Heart left ventricle (tissue), 16 donors: Measurements from ENCODE around the gene CRYBB2. TPM values are rescaled to one million over a fixed set of nuclear protein-coding genes. Genes with fewer than 3 reads are reported as not detected.
"Not testable (repeated sequence)": the region's sequence is repeated elsewhere in the genome, so short reads cannot be mapped to it uniquely, and the experiment has no call there.

Experiments
- ATAC-seq, 4 donors: fragments of 200-7000 bp; cut with Tn5 transposase; one replicate each; pipeline ENCODE4 v1.9.1; 2020 to 2022; ENCODE audit warnings: moderate library complexity in 4 of 4, mild to moderate bottlenecking in 3 of 4, moderate number of reproducible peaks in 1 of 4
- DNase-seq, 5 donors: peaks; one replicate each; pipeline ENCODE4 v3.0.0-alpha.2; 2020
- H3K27ac ChIP-seq, 12 donors: fragments of 200-600 bp; sonication (generic) in 4 of 12; one replicate each; pipeline versions ENCODE4 v1.5.0 to v1.8.0; 2016 to 2022; ENCODE audit warnings: mild to moderate bottlenecking in 2 of 12
- H3K27me3 ChIP-seq, 9 donors: fragments of 200-600 bp; sonication (generic) in 2 of 9; one replicate each; pipeline versions ENCODE4 v1.5.1 to v1.8.0; 2016 to 2022; ENCODE audit warnings: mild to moderate bottlenecking in 3 of 9
- H3K36me3 ChIP-seq, 9 donors: fragments of 200-600 bp; sonication (generic) in 2 of 9; one replicate each; pipeline versions ENCODE4 v1.5.0 to v1.8.0; 2018 to 2022; ENCODE audit warnings: mild to moderate bottlenecking in 2 of 9
- H3K4me1 ChIP-seq, 12 donors: fragments of 200-600 bp; sonication (generic) in 4 of 12; one replicate each; pipeline versions ENCODE4 v1.5.0 to v1.8.0; 2016 to 2022; ENCODE audit warnings: mild to moderate bottlenecking in 3 of 12
- H3K4me3 ChIP-seq, 12 donors: fragments of 200-600 bp; sonication (generic) in 4 of 12; one replicate each; pipeline versions ENCODE4 v1.5.0 to v1.8.0; 2017 to 2022; ENCODE audit warnings: mild to moderate bottlenecking in 9 of 12, moderate library complexity in 4 of 12
- H3K9me3 ChIP-seq, 12 donors: fragments of 200-600 bp; sonication (generic) in 4 of 12; one replicate each; pipeline versions ENCODE4 v1.5.0 to v1.8.0; 2016 to 2022; ENCODE audit warnings: mild to moderate bottlenecking in 1 of 12
- POLR2A ChIP-seq, 2 donors: fragments of 450-650 bp; IDR thresholded peaks; one replicate each; pipeline ENCODE4 v1.6.1; 2017; ENCODE audit warnings: antibody characterized with exemption in 2 of 2, mild to moderate bottlenecking in 2 of 2, moderate library complexity in 2 of 2
- WGBS, 4 donors: extraction: QIAGEN DNeasy Blood & Tissue Kit in 2 of 4; methylation state at CpG; one replicate each; pipeline versions ENCODE4 v1.1.5 to v1.1.7; 2013 to 2018; 5-methylcytosine and 5-hydroxymethylcytosine counted together
- intact Hi-C, 10 donors: fragments of 100-400 bp; cut with DNase I; formaldehyde crosslinking; loops; one replicate each; pipeline versions ENCODE4 v1.11.1 to v1.14.2; 2022
- polyA plus RNA-seq, 2 donors: library from polyadenylated mRNA; stranded (reverse); fragments of 200-250 nt; gene quantifications; one replicate each; pipeline ENCODE4 v1.2.3, GENCODE V29; 2013
- total RNA-seq, 9 donors: library from RNA; depleted of rRNA in 2 of 9; stranded (reverse); fragments of >200 nt in 2 of 9; fragmentation: NEBNext Ultra II Directional in 3 of 9; extraction: Animal tissue kit (Norgen Biotek cat#: 25700) in 3 of 9; gene quantifications; one replicate each; pipeline versions ENCODE4 v1.1.0 to v1.2.4, GENCODE V29; 2016 to 2023
- TF ChIP-seq, protein P1 (sequence below), 12 donors: fragments of 200-600 bp; sonication (generic) in 4 of 12; IDR thresholded peaks; one replicate each; pipeline versions ENCODE4 v1.5.0 to v1.8.0; 2018 to 2022; ENCODE audit warnings: antibody characterized with exemption in 12 of 12, mild to moderate bottlenecking in 5 of 12
- donor health status: ischemic (EF 13 %, LVEDD 7.1; RV severe dilation, severe dysfunction).
- donor health status: healthy with polysubstance abuse.
- donor health status: DM: no; HTN: yes; CAD: no.
- donor health status: DM: no; HTN: no; CAD: no.
- donor health status: ischemic (EF 25% LVEDD 6.9; RV normal size, moderate dysfunction).
- donor health status: ischemic (EF 25% LVEDD 5.7; RV mildly dilated, moderate dysfunction).
- donor health status: healthy.
- donor health status: DM: yes; HTN: yes; CAD: no.
- donor health status: ischemic (EF 35%, LVEDD 5.7; RV mildly dilated, moderate dysfunction).
- donor health status: nonischemic (EF 11% LVEDD 7.7; RV severe dilation, severe dysfunction).
- donor health status: DM: yes; HTN: yes; CAD: no.
- donor health status: PGD.
- donor health status: ischemic (EF 29% LVEDD 5.4; RV normal size, mild dysfunction).
- donor health status: nonischemic (EF 23%, LVEDD 6.1; RV moderate dilation, normal function).

CRYBB2 gene
- total and polyA plus RNA-seq, 11 donors = not detected

DNA sequence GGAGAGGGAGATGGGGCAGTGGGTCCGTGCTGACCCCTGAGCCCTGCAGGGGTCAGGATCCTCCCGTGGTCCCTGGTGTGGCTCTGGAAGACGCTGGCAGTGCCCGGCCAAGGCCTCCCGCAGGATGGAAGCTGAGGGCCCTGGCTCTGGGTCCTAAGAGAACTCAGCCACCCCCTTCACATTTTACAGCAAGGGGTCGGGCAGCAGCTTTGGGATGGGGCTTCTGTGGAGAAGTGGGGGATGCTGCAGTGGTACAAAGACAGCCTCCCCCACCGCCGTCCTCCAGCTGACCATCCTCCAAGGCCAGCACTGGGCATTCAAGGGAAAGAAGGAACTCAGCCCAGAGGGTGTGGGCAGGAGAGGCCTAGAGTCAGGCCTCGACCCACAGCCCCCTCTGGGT lies 41.5 kb upstream of the CRYBB2 start:
- WGBS, 4 donors = 84 to 97% (median 92%) methylated on average over 4 to 9 of the region's 9 CpGs
- Histone ChIP-seq H3K4me3 (no peak overlapping the region), H3K4me1 (no peaks in the 10 kb centered on the region), H3K27me3 (no peaks in the 10 kb centered on the region), H3K36me3 (peaks cover 0 to 75% (median 36%) of the 10 kb centered on the region in 9 donors), H3K27ac (no peak overlapping the region), H3K9me3 (peaks cover 0 to 11% (median 3%) of the 10 kb centered on the region in 12 donors)
- TF ChIP-seq POLR2A (IDR thresholded peaks at IDR 0.05) = no peak
- TF ChIP-seq, protein P1, sequence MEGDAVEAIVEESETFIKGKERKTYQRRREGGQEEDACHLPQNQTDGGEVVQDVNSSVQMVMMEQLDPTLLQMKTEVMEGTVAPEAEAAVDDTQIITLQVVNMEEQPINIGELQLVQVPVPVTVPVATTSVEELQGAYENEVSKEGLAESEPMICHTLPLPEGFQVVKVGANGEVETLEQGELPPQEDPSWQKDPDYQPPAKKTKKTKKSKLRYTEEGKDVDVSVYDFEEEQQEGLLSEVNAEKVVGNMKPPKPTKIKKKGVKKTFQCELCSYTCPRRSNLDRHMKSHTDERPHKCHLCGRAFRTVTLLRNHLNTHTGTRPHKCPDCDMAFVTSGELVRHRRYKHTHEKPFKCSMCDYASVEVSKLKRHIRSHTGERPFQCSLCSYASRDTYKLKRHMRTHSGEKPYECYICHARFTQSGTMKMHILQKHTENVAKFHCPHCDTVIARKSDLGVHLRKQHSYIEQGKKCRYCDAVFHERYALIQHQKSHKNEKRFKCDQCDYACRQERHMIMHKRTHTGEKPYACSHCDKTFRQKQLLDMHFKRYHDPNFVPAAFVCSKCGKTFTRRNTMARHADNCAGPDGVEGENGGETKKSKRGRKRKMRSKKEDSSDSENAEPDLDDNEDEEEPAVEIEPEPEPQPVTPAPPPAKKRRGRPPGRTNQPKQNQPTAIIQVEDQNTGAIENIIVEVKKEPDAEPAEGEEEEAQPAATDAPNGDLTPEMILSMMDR (IDR thresholded peaks at IDR 0.05) = no peak
- DNase-seq (no peak), ATAC-seq (no peak)
- intact Hi-C loops = loop anchor here in 4 of 10 donors (10.0 kb wide), 2 partner anchors 93 to 243 kb away; no protein-coding TSS in a partner anchor

- WGBS, 4 donors = 83 to 100% (median 86%) methylated on average over 1 to 6 of the region's 6 CpGs
- H3K27ac ChIP-seq, H3K4me1 ChIP-seq, H3K27me3 ChIP-seq: not testable (repeated sequence)
- H3K36me3 ChIP-seq = peaks cover 0 to 70% (median 36%) of the 10 kb centered on the region in 9 donors
- intact Hi-C loops = loop anchor here in 4 of 10 donors (10.0 kb wide), 2 partner anchors 94 to 244 kb away; no protein-coding TSS in a partner anchor
- H3K4me3 ChIP-seq = peak overlapping the region in 1 of 12 donors; percentile 26
- H3K9me3 ChIP-seq = peaks cover 0 to 11% (median 3%) of the 10 kb centered on the region in 12 donors
- DNase-seq (peak in 1 of 5 donors; percentile 76), ATAC-seq (peak; percentile 31 to 61 (median 47))
Observed at GRCh38 chr22:25178348-25178747, 41.1 kb upstream of the CRYBB2 start.

DNA sequence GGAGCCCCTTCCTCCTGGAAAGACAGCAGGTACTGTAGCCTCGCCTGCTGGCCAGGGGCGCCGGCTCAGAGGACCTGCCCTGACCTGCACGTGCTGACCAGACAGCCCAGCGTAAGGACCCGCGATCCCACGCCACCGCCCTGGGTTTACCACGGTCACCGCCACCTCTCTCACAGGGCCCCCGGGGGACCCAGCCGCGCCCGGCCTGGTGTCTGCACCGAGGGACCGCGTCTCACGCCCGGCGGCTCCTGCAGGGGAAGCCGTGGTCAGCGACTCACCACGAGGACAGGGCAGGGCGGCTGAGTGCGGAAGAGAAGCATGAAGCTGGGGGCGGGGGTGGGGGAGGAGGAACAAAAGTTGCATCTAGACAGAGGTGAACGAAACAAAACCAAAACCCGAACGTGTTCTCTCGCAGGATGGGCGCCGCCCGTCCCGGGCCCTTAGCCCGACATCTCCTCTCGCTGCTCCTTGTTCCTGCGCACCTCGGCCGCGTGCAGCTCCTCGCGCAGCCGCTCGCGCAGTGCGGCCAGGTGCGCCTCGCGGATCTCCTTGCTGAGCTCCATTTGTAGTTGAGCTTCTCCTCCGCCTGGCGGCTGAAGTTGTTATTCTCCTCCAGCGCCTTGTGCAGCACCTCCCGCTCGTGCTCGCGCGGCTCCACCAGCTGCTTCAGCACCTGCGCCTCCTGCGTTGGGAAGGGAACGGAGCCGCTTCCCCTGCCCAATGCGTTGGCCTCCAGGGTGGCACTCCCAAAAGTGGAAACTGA lies 40.4 kb upstream of the CRYBB2 start:
- not testable (repeated sequence) for H3K4me3 ChIP-seq, H3K27ac ChIP-seq, H3K27me3 ChIP-seq, H3K4me1 ChIP-seq, DNase-seq
- Histone ChIP-seq H3K9me3 (peaks cover 0 to 11% (median 3%) of the 10 kb centered on the region in 12 donors), H3K36me3 (peaks cover 0 to 72% (median 32%) of the 10 kb centered on the region in 9 donors)
- peak; percentile 46 to 68 (median 58) for ATAC-seq
- 70 to 76% (median 72%) methylated on average over 36 to 51 of the region's 63 CpGs for WGBS, 4 donors
- intact Hi-C loops = loop anchor here in 4 of 10 donors (10.0 kb wide), 2 partner anchors 94 to 244 kb away; no protein-coding TSS in a partner anchor

GRCh38 chr22:25182131-25183110 lies 37.0 kb upstream of the CRYBB2 start:
- Histone ChIP-seq H3K4me3 (no peak overlapping the region), H3K36me3 (peaks cover 0 to 71% (median 31%) of the 10 kb centered on the region in 9 donors), H3K27me3 (no peaks in the 10 kb centered on the region), H3K27ac (no peak overlapping the region), H3K9me3 (peaks cover 0 to 11% (median 3%) of the 10 kb centered on the region in 12 donors), H3K4me1 (no peaks in the 10 kb centered on the region)
- no peak for DNase-seq
- no peak for TF ChIP-seq POLR2A (IDR thresholded peaks at IDR 0.05)
- TF ChIP-seq, protein P1 (IDR thresholded peaks at IDR 0.05) = no peak
- intact Hi-C loops = loop anchor here in 1 of 10 donors (10.0 kb wide), 1 partner anchor 248 kb away; no protein-coding TSS in a partner anchor
- ATAC-seq = no peak
- 81 to 93% (median 87%) methylated on average over 9 to 10 of the region's 10 CpGs for WGBS, 4 donors
